K562 treated with DMSO at 1 percent for 48 hours (cell line): ENCODE results near the gene BHLHE41. TPM values are rescaled to one million over a fixed set of nuclear protein-coding genes. Genes with fewer than 3 reads are reported as not detected.

Source experiments
- total RNA-seq: library from RNA; unstranded; fragments of 300-600 nt; gene quantifications from 2 replicates; pipeline ENCODE4 v1.2.3, GENCODE V29; 2022; ENCODE audit warnings: low replicate concordance; ENCODE audit errors: extremely low read depth

The BHLHE41 gene
- total RNA-seq: not detected in 2 replicates

GRCh38 chr12:26124446-26125399 is at the start of gene BHLHE41:
Gene BHLHE41, minus strand, starts transcription at chr12:26125037. Its CDS starts 258 bp downstream, at chr12:26124779.

Other genes with a start within 250 kb of the BHLHE41 start
- not detected in 2 replicates for gene RASSF8, start 166.4 kb downstream of the BHLHE41 start, total RNA-seq
- not detected in 2 replicates for gene SSPN, start 70.5 kb upstream of the BHLHE41 start, total RNA-seq